Measurements from ENCODE around the gene DGKE. TPM values are rescaled to one million over a fixed set of nuclear protein-coding genes. Genes with fewer than 3 reads are reported as not detected.

Gene DGKE
- total RNA-seq, 1 experiment from 2014 or later, result 8.5 TPM

- ChIA-PET CTCF (no interaction called here), POLR2A (no interaction called here)
- DNase-seq (ENCODE audit: low spot score) (no peak), ATAC-seq (no peak)
- no peaks in the 10 kb centered on the region for H3K27me3 Mint-ChIP-seq (ENCODE audit: low read depth)
- H3K36me3 Mint-ChIP-seq, result peaks cover 36% of the 10 kb centered on the region
- TF ChIP-seq PRRX2 (CRISPR knock-in tag; IDR thresholded peaks at IDR 0.05) (no peak), AFF4 (CRISPR knock-in tag; IDR thresholded peaks at IDR 0.05; ENCODE audit: borderline replicate concordance) (no peak)
- no peak overlapping the region for H3K4me3 Mint-ChIP-seq
- H3K4me1 Mint-ChIP-seq, result peaks cover 3% of the 10 kb centered on the region; the same call in 1 of the 2 replicates
- no peak overlapping the region; the same call in 1 of the 2 replicates for H3K27ac Mint-ChIP-seq
- H3K9me3 Mint-ChIP-seq, result peaks cover 31% of the 10 kb centered on the region
Observed at GRCh38 chr17:56884483-56885311, 50.7 kb downstream of the DGKE start.

GRCh38 chr17:56885312-56885657 is 51.3 kb downstream of the DGKE start:
- ChIA-PET POLR2A (no interaction called here), CTCF (no interaction called here)
- ATAC-seq (no peak), DNase-seq (ENCODE audit: low spot score) (no peak)
- peaks cover 5% of the 10 kb centered on the region for H3K4me1 Mint-ChIP-seq
- no peaks in the 10 kb centered on the region for H3K27me3 Mint-ChIP-seq (ENCODE audit: low read depth)
- no peak overlapping the region for H3K27ac Mint-ChIP-seq
- H3K9me3 Mint-ChIP-seq, result peaks cover 31% of the 10 kb centered on the region
- H3K36me3 Mint-ChIP-seq, result peaks cover 37% of the 10 kb centered on the region
- H3K4me3 Mint-ChIP-seq, result no peak overlapping the region
- TF ChIP-seq ZBTB43 (CRISPR knock-in tag; IDR thresholded peaks at IDR 0.05) (no peak), MXD4 (CRISPR knock-in tag; IDR thresholded peaks at IDR 0.05; ENCODE audit: borderline replicate concordance) (no peak), USF1 (CRISPR knock-in tag; IDR thresholded peaks at IDR 0.05) (no peak), FOXJ3 (CRISPR knock-in tag; IDR thresholded peaks at IDR 0.05; ENCODE audit: borderline replicate concordance) (no peak), ZMAT4 (CRISPR knock-in tag; IDR thresholded peaks at IDR 0.05) (no peak), AFF4 (CRISPR knock-in tag; IDR thresholded peaks at IDR 0.05; ENCODE audit: borderline replicate concordance) (no peak), NR1H2 (CRISPR knock-in tag; IDR thresholded peaks at IDR 0.05) (no peak), STAT6 (CRISPR knock-in tag; conservative IDR thresholded peaks at IDR 0.05; ENCODE audit: low read depth) (no peak), SMAD3 (CRISPR knock-in tag; IDR thresholded peaks at IDR 0.05; ENCODE audit: borderline replicate concordance) (no peak), KAT7 (CRISPR knock-in tag; IDR thresholded peaks at IDR 0.05; ENCODE audit: borderline replicate concordance) (no peak), USF2 (CRISPR knock-in tag; IDR thresholded peaks at IDR 0.05) (no peak), SP1 (CRISPR knock-in tag; conservative IDR thresholded peaks at IDR 0.05) (no peak), IRF1 (CRISPR knock-in tag; IDR thresholded peaks at IDR 0.05) (no peak), FOXP4 (CRISPR knock-in tag; IDR thresholded peaks at IDR 0.05) (no peak), NFE2L1 (CRISPR knock-in tag; IDR thresholded peaks at IDR 0.05) (no peak)

Measured in WTC11 (cell line).